ENCODE measurements around the gene ABCA4.

Gene ABCA4

GRCh38 chr1:94079080-94079940, 41.6 kb downstream of the ABCA4 start:
- no peak for DNase-seq

- no peak for DNase-seq
Observed at GRCh38 chr1:94072840-94073522, 48.0 kb downstream of the ABCA4 start.

GRCh38 chr1:94071976-94072375, 49.0 kb downstream of the ABCA4 start:
- no peak for DNase-seq

DNA sequence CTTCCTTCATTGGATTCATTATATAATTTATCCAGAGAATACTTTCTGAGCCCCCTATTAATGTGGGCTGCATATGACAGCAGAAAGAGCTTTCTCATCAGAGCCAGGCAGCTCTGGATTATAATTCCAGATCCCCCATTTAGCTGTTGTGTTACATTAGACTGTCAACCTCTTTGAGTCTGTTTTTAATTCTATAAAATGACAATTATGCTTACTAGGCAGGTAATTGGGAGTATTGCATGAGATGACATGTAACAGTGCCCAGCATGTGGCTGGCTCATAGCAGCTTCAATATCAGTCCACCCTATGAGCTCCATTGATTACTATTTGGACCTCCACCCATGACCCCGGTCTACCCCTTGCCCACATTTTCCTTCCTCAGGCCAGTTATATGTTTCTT, 49.6 kb downstream of the ABCA4 start:
- DNase-seq: no peak

- no peak for DNase-seq
Observed at GRCh38 chr1:94070865-94071264, 50.1 kb downstream of the ABCA4 start.

DNA sequence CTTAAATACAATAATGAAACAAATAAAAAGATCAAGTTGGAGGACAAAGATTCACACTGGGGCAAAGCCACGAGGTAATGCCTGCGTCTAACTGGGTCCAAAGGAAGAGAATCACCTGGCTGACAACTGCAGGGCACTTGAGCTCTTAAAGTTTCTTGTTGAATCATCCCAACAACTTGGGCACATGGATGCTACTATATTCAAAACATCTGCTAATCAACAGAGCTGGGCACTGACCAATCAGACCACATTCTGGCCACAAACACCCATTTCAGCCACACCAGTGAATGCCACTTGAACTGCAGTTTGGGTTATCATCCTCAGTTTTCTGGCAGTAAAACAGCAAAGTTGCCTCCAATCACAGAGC, 51.0 kb downstream of the ABCA4 start:
- DNase-seq: no peak

DNA sequence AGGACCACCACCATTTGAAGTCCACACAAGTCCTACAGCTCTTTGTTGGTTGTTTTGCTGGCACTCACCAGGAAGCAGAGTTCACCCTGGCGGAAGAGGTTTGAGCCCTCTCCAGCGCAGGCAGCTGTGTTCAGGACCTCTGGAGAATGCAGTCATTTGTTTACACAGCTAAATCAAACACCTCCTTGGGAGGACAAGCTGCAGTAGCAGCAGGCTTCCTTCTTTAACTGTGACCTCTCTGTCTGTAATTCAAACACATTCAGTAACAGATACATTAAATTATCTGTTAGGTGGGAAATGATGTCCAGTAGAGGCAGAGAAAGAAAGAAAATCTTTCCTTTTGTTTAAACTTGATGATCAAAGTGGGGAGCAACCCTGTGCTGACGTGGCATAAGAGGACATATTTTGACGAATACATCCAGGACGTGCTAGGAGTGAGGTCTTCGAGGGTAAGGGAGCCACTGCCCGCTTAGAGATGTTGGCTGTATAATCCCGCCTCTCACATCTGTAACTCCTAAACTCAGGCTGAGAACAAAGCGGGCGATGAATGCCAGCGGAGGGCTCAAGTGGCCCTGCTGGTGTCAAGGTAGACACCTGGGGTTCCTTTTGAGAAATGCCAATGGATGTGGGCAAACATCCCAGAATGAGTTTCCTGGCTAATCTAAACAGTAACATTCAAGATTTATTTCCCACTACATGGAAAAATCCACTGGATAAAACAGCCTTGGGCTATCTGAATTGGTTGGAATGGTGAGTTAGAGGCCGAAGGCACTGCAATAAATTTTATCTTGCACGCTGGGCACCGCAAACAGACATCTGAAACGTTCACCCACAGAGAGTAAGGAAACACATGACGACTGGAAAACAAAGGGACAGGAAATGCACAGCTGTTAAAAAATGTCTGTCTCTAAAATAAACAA, 51.7 kb downstream of the ABCA4 start:
- DNase-seq: no peak

DNA sequence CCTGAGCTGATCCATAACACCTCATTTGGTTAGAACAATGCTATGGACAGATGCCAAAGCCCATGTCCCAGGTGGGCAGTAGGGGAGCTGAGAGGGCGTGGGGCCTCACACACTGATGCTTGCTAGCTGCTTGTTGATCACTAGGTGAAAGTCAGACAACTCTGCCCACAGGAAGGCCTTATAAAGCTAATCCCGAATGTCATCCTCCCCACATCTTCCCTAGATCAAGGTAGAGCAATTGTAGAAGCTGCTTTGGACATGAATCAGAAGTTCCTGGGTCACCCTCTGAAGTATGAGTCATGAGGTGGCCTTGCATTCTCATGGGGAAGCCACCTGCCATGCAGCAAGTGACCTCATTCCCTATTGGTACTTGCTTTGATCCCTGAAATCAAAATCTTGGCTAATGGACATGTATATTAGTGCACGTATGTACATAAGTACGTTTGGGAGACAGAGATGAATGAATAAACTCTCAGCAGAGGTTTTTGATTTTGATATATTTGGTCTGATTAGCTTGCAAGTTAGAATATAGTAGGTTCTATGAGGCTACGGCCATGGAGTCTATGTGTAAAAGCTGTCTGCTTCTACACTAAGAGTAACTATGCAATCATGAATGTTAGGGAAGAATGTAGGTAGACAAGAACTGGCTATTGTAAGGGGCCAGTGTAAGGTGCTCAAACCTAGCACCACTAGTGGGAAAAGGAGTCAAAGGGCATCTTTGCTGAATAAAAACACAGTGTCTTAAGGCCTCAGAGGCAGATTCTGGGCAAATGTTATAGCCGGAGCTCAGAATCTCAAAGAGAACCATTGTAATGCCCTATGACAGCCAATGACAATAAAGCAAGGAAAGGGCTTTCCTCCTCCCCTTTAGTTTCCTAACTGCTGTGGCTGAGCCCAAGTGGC, 52.6 kb downstream of the ABCA4 start:
- no peak for DNase-seq

DNA sequence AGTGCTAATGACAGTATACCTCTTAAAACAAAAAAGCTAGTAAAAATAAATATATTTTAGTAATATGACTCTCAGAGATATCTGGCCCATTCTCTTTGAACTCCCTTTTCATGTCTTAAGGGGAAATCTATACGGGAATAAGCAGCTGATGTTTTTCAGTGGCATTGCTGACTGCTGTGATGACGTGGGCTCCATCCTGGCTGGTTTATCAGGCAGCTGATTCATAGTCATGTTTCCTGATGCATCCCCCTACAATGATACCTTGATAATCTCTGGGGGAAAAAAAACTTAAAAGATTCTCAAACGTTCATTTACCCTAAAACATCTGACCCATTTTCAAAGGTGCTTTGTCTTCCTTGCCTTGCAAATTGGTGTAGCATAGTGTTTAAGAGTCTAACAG, 53.8 kb downstream of the ABCA4 start:
- DNase-seq: no peak

- DNase-seq: no peak
Observed at GRCh38 chr1:94063379-94063778, 57.6 kb downstream of the ABCA4 start.

DNA sequence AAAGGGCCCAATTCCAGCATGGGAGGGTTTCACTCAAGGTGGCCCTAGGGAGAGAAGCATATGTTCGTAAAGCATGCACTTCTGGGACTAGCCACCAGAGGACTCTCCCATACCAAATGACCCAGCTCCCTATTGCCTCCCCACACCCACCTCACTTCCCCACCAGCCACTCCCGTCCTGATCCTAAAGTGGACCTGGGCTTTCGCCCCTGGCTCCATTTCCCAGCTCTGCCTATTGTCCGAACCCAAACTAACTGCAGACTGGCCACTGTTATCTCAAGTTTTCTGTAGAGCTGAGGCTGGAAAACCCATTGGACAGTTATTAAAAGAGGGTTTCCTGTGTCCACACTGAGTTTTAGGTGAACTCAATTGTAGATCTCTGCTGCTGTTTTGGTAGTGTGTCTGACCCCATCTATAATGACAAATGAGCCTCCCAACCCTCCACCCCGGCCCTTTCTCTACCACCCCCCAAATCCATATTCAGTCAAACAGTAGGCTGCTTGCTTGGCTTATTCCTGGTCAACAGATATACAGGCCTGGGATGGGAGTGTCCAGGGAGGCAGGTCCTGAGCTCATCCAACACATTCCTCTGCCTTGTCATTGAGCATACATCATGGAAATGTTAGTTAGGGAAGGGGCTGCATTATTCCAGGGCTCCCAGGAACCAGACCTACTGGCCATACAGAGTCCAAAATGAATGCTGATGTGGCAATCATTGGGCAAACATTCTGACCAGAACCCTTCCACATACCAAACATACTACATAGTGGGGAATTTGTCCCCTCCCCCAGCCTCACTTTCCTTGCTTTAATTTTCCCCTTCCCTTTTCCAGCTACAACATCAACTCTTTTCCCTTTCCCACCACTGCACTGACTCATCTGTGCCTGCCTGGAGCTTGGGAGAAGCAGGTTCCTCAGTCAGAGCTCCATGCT, 59.2 kb downstream of the ABCA4 start:
- no peak for DNase-seq

GRCh38 chr1:94060720-94061119, 60.2 kb downstream of the ABCA4 start:
- no peak for DNase-seq

DNA sequence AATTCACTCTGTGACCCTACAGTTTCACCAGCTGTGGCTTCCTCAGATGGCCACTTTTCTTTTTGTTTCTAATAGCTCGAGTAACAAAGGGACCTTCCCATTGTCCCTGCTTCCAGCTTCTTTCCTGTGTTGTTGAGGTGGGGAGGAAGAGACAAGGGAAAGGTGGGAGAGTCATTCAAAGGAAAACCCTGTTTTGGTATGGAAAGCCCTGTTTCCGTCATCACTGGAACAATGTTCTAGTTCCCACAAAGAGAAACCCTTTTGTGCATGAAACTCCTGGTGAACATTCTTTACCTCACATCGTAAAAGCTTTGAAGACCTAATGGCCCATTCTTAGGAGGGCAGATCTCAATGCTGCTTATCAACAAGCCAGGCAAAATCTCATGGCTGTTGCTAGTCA, 62.2 kb downstream of the ABCA4 start:
- no peak for DNase-seq

GRCh38 chr1:94056996-94057395, 64.0 kb downstream of the ABCA4 start:
- DNase-seq: no peak

DNA sequence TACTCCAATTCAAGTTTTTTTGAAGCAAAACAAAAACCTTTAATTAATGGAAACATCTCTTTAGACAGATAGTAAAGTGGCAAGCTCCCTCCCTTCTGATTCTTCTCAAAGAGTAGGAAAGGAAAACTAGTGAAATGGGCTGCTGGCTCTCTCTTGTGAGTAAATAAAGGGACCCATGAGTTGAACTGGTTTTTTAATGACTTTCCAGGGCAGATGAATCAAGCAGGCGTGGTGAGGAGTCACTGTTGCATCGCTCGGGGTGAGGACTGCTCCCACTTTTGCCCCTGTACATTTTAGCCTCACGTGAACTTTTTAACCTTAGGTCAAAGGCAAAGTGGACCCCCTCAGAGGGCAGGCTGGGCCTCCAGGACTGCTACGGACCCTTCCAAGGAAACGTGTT, 64.8 kb downstream of the ABCA4 start:
- no peak for DNase-seq

- DNase-seq: no peak
Observed at GRCh38 chr1:94055459-94056122, 65.4 kb downstream of the ABCA4 start.

GRCh38 chr1:94050675-94051074, 70.3 kb downstream of the ABCA4 start:
- DNase-seq: no peak

- no peak for DNase-seq
Observed at GRCh38 chr1:94050254-94050653, 70.7 kb downstream of the ABCA4 start.

DNA sequence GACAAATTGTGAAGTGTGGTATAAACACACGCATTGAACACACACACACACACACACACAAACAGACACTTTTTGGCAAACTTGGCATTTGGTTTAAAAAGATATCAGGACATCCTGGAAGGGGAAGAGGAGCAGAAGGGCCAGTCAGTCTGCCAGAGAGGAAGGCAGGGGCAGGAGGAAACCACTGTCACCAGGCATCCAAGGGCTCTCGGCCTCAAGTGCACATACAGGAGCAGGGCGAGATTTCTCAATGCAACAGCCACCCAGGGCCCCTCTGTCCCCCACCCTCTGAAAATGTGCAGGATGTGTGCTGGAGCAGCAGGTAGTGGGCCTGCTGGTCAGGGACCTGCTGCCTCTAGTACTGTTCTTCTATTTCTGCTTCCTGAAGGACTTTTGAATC, 71.2 kb downstream of the ABCA4 start:
- no peak for DNase-seq

- no peak for DNase-seq
Observed at GRCh38 chr1:94048413-94049164, 72.4 kb downstream of the ABCA4 start.

All from activated gamma-delta T cell (primary cell).